ENCODE data around the gene JMJD1C. TPM values are rescaled to one million over a fixed set of nuclear protein-coding genes. Genes with fewer than 3 reads are reported as not detected.

JMJD1C gene
- total RNA-seq, 4 donors from 2014 or later: 76.2 to 150 (median 101) TPM

GRCh38 chr10:63140077-63140476, 325.7 kb downstream of the JMJD1C start:
- ATAC-seq: no peak
- 80 to 90% methylated on average over 3 of the region's 3 CpGs for WGBS, 2 donors (ENCODE audit: low coverage in 1 of 2)
- no peak overlapping the region for H3K27ac ChIP-seq
- H3K4me3 ChIP-seq: no peak overlapping the region
- TF ChIP-seq POLR2AphosphoS5 (IDR thresholded peaks at IDR 0.05) (no peak), POLR2A (IDR thresholded peaks at IDR 0.05) (no peak), EP300 (IDR thresholded peaks at IDR 0.05) (no peak)
- TF ChIP-seq, protein P1, sequence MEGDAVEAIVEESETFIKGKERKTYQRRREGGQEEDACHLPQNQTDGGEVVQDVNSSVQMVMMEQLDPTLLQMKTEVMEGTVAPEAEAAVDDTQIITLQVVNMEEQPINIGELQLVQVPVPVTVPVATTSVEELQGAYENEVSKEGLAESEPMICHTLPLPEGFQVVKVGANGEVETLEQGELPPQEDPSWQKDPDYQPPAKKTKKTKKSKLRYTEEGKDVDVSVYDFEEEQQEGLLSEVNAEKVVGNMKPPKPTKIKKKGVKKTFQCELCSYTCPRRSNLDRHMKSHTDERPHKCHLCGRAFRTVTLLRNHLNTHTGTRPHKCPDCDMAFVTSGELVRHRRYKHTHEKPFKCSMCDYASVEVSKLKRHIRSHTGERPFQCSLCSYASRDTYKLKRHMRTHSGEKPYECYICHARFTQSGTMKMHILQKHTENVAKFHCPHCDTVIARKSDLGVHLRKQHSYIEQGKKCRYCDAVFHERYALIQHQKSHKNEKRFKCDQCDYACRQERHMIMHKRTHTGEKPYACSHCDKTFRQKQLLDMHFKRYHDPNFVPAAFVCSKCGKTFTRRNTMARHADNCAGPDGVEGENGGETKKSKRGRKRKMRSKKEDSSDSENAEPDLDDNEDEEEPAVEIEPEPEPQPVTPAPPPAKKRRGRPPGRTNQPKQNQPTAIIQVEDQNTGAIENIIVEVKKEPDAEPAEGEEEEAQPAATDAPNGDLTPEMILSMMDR (IDR thresholded peaks at IDR 0.05): no peak
- no peaks in the 10 kb centered on the region for H3K9me3 ChIP-seq
- peaks cover 0 to 37% (median 7%) of the 10 kb centered on the region in 3 donors for H3K4me1 ChIP-seq
- no peaks in the 10 kb centered on the region for H3K27me3 ChIP-seq
- H3K36me3 ChIP-seq: peaks cover 0 to 14% of the 10 kb centered on the region in 2 donors

GRCh38 chr10:63137306-63137705, 328.5 kb downstream of the JMJD1C start:
- no peak overlapping the region for H3K27ac ChIP-seq
- 51 to 58% methylated on average over 2 of the region's 2 CpGs for WGBS, 2 donors (ENCODE audit: low coverage in 1 of 2)
- H3K36me3 ChIP-seq: peaks cover 0 to 14% of the 10 kb centered on the region in 2 donors
- no peak overlapping the region for H3K4me3 ChIP-seq
- TF ChIP-seq POLR2A (IDR thresholded peaks at IDR 0.05): no peak
- TF ChIP-seq POLR2AphosphoS5 (IDR thresholded peaks at IDR 0.05): peak; percentile 12
- peaks cover 0 to 42% (median 7%) of the 10 kb centered on the region in 3 donors for H3K4me1 ChIP-seq
- no peak for ATAC-seq
- H3K27me3 ChIP-seq: no peaks in the 10 kb centered on the region
- H3K9me3 ChIP-seq: no peaks in the 10 kb centered on the region

GRCh38 chr10:63133821-63134557, 331.8 kb downstream of the JMJD1C start:
- Histone ChIP-seq H3K27me3 (no peaks in the 10 kb centered on the region), H3K4me3 (peak overlapping the region; percentile 93 to 95), H3K27ac (peak overlapping the region; percentile 80 to 97 (median 90)), H3K36me3 (peaks cover 0 to 5% of the 10 kb centered on the region in 2 donors), H3K9me3 (no peaks in the 10 kb centered on the region), H3K4me1 (peaks cover 0 to 42% (median 7%) of the 10 kb centered on the region in 3 donors)
- TF ChIP-seq POLR2AphosphoS5 (IDR thresholded peaks at IDR 0.05) (no peak), EP300 (IDR thresholded peaks at IDR 0.05) (no peak), POLR2A (IDR thresholded peaks at IDR 0.05) (no peak)
- TF ChIP-seq, protein P1 (IDR thresholded peaks at IDR 0.05): no peak
- WGBS, 2 donors (ENCODE audit: low coverage in 1 of 2): 13 to 14% methylated on average over 9 of the region's 9 CpGs
- ATAC-seq: no peak

DNA sequence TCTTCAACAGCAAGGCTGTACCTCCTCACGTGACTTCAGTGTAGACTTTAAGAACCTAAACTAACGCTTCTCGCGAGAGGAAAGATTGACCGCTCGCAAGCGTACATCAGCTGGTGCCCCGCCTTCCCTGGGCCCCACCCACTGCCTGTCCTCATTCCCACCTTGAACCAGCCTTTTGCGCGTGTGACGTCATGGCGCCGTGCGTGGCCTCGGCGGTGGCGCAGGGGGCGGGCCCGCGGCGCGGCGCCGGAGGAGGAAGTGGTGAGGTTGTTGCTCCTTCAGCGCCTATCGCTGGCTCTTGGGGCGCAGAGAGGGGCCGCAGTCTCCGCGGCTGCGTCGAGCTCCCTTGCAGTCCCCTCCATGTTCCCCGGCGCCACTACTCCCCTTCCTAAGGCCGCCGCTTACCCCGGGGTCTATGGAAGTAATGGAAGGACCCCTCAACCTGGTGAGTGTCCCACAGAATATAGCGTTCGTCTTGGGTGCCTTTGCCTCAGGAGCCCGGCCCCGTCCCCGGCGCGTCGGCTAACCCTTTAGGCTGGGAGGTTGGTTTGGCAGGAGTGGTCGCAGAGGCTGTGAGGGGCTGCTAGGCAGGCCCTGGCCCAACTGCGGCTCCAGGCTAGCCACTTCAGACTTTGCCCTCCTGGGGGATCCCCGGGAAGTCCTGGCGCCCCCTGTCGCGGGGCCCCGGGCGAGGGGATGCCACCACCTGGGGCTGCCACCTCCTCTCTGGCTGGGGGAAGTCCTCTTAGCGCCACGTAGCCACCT, 332.5 kb downstream of the JMJD1C start, which contains the start of gene NRBF2:
Gene NRBF2, plus strand, starts transcription at position 273 of the 765 bp plus-strand sequence. Its CDS starts 143 bp downstream, at position 416.
- Histone ChIP-seq H3K4me1 (peaks cover 0 to 42% (median 7%) of the 10 kb centered on the region in 3 donors), H3K9me3 (no peaks in the 10 kb centered on the region), H3K27me3 (no peaks in the 10 kb centered on the region), H3K4me3 (peak within 1 kb of the TSS; percentile 93 to 95), H3K27ac (peak within 1 kb of the TSS; percentile 80 to 97 (median 90)), H3K36me3 (no peaks in the 10 kb centered on the region)
- TF ChIP-seq POLR2A (IDR thresholded peaks at IDR 0.05) (peak; percentile 93 to 94), POLR2AphosphoS5 (IDR thresholded peaks at IDR 0.05) (peak; percentile 95), EP300 (IDR thresholded peaks at IDR 0.05) (no peak)
- TF ChIP-seq, protein P1 (IDR thresholded peaks at IDR 0.05): peak in 1 of 4 experiments; percentile 41
- WGBS, 2 donors (ENCODE audit: low coverage in 1 of 2): 0% methylated on average over 5 to 11 of the region's 55 CpGs
- ATAC-seq: peak; percentile 100

- no peak for TF ChIP-seq EP300 (IDR thresholded peaks at IDR 0.05)
- TF ChIP-seq, protein P1 (IDR thresholded peaks at IDR 0.05): peak in 1 of 4 experiments; percentile 5
- peak overlapping the region in 3 of 4 donors; percentile 89 to 97 (median 92) for H3K27ac ChIP-seq
- H3K4me3 ChIP-seq: peak overlapping the region; percentile 93 to 95
- 48 to 52% methylated on average over 6 of the region's 6 CpGs for WGBS, 2 donors (ENCODE audit: low coverage in 1 of 2)
- H3K27me3 ChIP-seq: no peaks in the 10 kb centered on the region
- H3K9me3 ChIP-seq: no peaks in the 10 kb centered on the region
- no peaks in the 10 kb centered on the region for H3K36me3 ChIP-seq
- peaks cover 0 to 42% (median 7%) of the 10 kb centered on the region in 3 donors for H3K4me1 ChIP-seq
- ATAC-seq: peak; percentile 1
Observed at GRCh38 chr10:63132651-63133055, 333.1 kb downstream of the JMJD1C start.
